SKM-1 (cell line): ENCODE measurements around the gene SETD1B.

ENCODE experiments used
- DNase-seq: peaks from one replicate; lab custom pipeline; 2025; ENCODE audit not compliant: unreplicated experiment; lab: John Stamatoyannopoulos, UW

SETD1B gene

DNA sequence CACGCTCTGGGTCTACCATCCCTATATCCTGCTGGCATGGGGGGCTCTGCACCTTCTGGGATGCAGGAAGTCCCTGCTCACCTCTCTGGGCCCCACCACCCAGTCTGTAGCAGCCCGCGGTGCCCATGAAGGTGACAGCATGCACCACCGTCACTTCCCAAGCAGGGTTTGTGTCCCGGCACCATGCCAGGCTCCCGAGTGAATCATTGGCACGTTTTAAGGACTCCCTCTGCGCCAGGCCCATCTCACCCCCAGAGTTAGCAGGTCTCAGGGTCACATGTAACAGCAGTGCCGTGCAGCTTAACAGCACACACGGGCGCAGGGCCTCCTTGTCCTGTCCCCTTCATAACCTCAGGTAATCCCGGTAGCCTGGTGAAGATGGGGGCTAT is 19.9 kb downstream of the SETD1B start:
- no peak for DNase-seq

DNA sequence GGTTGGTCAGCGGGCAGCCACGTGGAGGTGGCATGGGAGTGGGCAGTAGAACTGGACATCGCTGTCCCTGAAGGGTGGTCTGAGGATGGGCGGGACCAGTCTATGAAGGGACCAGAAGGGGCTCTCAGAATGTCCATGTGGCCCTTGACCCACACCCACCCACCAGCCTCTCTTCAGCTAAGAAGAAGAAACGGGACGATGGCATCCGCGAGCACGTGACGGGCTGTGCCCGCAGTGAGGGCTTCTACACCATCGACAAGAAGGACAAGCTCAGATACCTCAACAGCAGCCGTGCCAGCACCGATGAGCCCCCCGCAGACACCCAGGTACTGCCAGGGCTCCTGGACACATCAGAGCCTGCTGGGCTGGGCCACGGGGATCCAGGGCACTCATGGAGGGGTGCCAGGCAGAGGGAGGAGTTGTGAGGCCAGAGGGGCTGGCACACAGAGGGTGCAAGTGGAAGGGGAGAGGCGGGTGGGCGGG is 21.3 kb downstream of the SETD1B start:
- DNase-seq = no peak

DNA sequence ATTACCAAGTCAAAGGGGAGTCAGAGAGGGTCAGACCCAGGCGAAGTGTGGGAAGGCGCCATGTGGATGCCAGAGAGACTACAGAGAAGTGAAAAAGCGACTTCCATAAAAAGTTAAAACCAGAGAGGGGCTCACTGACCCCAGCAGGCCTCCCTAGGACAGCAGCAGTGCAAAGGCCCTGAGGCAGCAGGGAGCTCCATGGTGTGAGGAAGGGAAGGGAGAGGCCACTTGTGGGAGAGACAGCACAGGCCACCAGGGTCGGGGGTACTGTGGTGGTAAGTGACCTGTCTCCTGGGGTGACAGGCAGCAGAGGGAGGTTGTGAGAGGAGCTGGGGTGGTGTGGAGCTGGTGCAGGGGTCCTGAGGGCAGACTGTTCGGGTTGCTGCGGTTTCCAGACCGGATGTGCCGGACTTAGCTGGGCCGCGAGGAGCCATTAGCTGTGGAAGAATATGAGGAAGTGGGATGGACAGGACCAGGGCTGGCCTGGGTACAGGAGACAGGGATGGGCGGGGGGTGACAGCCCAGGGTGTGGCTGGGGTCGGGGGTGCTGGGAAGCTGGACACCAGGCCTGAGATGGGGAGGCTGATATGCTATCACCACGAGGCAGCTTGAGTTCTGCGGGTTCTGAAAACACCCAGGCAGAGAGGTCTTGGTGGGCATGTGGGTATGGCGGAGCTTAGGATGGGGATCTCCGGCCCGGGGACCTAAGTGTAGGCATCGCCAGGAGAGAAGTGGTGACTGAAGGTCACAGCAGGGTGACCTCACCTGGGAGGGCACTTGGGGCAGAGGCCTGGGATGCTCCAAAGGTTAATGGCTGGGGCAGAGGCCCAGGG is 22.7 kb downstream of the SETD1B start:
- no peak for DNase-seq

DNA sequence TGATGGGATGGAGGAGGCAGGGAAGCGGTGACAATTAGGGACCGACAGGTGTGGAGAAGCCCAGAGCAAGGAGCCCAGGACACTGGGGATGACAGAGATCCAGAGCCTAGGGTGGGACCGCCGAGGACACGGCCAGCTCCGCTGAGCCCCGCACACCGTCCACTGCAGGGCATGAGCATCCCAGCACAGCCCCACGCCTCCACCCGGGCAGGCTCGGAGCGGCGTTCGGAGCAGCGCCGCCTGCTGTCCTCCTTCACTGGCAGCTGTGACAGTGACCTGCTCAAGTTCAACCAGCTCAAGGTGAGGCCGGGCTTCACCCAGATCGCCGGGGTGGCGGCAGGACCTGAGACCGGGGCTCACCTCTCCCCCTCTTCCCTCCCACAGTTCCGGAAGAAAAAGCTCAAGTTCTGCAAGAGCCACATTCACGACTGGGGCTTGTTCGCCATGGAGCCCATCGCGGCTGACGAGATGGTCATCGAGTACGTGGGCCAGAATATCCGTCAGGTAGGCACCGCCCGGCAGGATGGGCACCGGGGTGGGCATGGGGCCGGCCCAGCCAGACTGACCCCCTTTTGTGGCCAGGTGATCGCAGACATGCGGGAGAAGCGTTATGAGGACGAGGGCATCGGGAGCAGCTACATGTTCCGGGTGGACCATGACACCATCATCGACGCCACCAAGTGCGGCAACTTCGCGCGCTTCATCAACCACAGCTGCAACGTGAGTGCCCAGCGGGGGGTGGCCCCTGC is 23.7 kb downstream of the SETD1B start:
- DNase-seq = no peak

DNA sequence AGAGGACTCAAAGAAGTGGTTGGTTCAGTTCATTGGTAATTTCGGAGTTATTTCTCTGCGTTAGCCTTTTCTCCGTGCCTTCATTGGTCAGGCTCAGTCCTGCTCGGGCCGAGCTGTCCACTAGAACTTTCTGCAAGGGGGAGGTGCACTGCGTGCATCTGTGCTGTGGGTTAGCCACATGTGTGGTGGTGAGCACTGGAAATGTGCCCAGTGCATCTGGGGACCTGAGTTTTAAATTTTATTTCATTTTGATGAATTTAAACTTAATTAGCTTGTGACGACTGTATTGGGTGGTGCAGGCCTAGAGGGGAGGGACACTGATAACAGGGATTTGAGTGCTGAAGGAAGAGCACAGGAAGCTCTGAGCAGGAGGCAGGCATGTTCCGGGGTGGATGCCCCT is 24.5 kb downstream of the SETD1B start:
- DNase-seq = no peak

DNA sequence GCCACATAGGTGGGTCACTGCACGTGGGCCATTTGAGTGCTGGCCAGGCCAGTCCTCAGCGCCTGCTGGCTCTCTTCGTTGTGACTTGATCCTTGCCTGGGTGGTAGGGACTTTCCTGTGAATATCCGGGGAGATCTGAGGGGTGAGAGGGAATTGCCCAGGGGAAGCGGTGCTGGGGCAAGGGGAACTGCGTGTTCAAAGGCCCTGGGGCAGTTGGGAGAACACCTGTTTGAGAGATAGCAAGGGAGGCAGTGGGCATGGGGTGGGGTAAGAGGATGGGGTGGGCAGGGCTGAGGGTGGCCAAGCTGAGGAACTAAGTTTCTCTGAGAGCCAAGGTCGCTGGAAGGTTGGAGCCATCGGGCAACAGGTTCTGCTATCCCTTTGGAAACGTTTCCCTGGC is 25.0 kb downstream of the SETD1B start:
- DNase-seq = no peak

DNA sequence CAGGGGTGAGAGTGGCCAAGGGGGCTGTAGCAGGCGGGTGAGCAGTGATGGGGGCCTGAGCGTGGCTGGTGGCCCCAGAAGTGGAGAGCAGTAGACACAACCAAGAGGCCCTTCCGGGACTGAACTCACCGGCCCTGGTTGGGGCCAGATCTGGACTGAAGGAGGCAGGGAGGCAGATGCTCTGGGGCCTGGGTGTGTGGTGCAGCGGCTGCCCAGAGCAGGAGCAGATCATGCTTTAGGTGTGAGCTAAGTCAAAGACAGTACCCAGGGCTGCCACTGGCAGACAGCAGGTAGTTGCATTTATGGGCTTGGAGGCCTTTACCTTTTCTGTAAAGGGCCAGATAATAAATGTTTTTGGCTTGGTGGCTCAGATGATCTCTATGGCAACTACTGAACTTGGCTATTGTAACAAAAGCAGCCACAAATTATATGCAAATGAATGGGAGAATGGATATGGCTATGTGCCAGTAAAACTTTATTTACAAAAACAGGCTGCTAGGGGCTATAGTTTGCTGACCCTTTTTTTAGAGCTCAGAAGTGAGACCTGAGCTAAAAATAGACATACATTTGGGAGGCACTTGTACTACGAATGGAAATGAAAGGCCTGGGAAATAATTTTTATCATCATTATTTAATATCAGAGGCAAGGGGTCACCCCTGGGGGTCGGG is 25.6 kb downstream of the SETD1B start:
- no peak for DNase-seq

DNA sequence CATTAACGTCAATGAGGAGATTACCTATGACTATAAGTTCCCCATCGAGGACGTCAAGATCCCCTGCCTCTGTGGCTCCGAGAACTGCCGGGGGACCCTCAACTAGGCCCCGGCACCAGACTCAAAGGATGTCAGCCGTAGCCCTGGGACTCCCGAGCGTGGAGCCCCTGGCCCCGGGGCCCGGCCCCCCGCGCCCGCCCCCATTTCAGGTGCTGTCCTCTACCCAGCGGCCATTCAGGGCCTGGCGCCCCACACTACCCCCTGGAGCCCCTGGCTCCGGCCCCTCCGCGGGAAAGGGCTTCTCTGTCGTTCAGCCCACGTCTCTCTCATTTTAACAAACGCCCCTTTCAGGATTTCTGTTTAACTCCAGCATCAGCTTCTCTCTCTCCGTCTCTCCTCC is 26.3 kb downstream of the SETD1B start:
- DNase-seq = no peak

DNA sequence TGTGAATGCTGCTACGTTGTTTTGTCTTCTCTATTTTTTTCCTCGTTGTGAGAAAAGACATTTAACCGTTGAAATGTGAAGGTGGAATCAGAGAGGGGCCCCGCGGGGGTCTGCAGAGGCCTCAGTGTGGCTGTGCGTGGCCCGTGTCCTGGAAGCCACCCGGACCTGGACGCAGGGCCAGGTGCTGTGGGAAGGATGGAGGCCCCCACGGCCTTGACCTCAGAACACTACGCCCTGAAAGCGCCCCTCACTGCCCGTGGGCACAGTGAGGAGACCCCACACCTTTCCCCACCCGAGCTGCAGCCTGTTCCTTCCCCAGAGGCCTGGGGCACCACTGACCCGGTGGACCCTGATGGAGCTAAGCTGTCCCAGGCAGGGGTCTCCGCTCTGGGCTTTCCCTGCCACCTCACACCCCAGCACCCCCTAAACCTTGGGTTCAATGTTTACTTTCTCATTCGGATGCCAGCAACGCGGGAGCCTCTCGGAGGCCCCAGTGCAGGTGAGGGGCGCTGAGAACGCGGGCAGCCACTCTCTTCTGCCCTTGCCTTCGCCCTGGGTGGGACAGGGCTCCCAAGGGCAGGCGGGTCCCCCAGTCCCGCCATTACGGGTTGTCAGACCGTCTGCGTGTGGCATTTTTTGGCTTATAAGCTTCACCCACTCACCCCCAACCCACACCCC is 26.9 kb downstream of the SETD1B start:
- DNase-seq = no peak

DNA sequence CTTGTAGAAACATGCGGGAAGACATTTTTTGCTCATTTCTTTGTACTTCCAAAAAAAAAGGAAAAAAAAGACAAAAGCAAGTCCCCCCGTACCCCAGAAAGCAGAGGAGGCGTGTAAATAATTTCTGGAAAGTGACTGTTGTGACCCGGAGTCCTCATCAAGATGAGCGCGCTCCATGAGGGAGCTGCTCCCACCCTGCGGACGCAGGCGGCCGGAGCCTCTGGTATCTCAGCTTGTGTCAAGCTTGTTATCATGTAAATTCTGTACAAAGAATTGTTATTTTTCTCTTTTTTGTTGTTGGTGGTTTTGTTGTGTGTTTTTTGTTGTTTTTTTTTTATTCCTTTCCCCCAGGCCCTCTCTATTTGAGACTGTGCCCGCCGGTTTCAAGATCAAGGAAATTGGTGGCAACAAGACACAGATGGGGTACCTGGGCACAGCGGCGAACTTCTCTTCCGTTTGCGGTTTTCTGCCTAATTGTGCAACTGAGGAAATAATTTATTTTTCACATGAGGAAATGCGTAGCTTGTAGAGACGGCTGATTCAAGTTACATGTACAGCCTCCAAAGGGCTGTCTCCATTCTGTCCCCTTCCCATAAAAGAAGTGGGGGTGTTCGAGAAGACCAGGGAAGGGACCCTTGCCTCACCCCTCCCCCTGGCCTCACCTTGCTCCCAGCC is 27.9 kb downstream of the SETD1B start:
- no peak for DNase-seq

DNA sequence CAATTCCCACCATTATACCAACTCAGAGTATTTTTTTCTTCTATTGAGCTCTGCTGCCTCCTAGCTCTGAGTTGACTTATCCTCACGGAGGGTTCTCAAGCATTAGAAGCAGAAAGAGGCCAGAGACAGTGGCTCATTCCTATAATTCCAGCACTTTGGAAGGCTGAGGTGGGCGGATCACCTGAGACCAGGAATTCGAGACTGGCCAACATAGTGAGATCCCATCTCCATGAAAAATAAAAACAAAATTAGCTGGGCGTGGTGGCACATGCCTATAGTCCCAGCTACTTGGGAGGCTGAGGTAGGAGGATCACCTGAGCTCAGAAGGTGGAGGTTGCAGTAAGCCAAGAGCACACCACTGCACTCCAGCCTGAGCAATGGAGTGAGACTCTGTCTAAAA is 33.9 kb downstream of the SETD1B start:
- DNase-seq = no peak

DNA sequence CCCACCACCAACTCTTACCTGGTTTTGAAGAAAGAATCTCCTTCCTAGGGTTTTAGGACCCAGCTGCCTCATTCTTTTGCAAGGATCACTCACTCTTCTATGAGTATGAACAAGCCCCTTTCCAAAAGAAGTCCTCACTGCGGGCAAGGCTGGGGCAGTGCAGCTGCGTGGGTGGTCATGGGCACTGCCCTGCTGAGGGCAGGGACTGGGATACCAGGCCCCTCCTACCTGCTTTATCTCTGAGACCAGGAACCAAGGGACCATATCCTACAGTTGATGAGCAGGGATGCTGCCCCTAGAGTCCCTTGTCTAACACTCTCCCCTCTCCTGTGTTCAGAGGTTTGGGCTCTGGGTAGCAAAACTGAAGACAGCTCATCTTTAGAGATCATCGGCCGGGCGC is 34.3 kb downstream of the SETD1B start:
- no peak for DNase-seq

DNA sequence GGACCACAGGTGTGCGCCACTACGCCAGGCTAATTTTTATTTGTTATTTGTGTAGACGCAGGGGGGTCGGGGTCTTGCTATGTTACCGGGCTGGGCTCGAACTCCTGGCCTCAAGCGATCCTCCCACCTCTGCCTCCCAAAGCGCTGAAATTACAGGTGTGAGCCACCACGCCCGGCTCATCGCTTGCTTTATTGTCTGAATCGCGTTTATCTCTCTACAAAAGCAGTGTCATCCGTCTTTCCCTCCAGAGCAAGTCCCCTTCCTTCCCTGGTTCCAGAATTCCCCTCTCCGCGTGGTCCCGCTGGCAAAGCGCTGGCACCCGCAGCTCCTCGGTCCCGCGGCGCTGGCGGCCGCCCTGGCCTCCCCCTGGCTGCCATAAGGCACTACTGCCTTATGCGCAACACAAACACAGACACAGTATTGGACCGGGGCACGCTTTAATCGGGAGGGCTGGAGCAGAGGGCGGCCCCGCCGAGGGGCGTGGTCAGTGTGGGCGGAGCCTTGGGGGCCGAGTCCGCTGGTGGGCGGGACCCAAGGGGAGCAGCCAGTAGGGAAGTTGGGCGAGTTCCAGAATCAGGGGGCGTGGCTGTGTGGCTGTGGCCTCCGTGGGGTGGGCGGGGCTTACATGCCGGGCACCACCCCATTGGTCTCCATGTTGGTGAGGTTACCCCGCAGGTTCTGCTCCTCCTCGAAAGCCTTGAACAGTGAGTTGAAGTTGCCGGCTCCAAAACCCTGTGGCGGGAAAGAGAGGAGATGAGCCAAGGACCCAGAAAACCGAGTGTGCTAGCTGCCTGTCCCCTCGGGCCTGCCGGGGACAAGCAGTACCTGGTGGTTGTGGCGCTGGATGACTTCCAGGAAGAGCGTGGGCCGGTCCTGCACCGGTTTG is 35.5 kb downstream of the SETD1B start:
- peak; percentile 71 for DNase-seq

DNA sequence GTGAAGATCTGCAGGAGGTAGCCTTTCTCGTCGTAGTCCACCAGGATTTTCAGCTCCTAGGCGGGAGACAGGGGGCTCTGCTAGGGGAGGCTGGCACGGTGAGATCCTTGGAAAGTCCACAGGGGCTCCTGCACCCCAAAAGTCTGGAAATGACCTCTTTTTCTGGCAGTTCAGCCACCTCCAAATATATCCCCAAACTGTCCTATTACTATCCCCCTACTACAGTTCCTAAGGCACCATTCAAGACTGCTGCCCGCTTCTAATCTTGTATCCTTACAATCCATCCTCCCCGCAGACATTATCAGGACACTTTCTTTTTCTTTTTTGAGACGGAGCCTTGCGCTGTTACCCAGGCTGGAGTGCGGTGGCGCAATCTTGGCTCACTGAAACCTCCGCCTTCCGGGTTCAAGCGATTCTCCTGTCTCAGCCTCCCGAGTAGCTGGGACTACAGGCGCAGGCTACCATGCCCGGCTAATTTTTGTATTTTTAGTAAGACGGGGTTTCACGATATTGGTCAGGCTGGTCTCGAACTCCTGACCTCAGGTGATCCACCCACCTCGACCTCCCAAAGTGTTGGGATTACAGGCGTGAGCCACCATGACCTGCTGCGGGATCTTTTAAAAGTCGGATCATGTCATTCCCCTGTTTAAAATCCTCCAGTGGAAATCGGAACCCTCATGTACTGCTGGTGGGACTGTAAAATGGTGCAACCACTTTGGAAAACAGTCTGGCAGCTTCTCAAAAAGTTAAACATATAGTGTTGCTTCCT is 36.4 kb downstream of the SETD1B start:
- DNase-seq = no peak

DNA sequence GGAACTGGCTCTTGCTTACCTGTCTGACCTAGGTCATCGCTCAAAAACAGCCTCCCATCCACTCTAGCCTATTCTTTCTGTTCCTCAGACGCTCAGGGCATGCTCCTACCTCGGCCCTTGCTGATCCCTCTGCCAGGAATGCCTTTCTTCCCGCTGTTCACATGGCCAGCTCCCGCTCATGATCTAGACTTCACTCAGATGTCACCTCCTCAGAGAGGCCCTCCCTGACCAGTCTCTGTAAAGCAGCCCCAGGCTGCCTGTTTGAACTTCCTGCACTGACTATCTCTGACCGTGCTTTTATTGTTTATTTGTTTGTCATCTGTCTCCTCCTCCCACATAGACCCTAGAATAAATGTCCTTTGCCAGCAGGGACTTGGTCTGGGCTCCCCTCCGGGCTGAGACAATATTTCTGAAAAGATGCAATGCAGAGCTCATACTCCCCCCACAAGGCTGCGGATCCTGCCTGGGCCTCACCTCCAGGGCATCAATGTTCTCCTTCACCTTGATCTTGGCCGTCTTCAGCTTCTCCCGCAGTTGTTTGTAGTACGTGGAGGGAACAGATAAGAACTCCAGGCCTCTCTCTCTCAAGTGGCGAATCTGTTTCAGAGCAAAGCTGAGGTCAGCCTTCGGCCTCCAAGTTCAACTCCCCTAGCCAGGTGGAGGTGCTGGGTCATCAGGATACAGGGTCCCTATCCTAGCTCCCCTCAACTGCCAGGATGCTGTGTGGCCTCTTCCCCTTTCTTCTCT is 39.6 kb downstream of the SETD1B start:
- no peak for DNase-seq

DNA sequence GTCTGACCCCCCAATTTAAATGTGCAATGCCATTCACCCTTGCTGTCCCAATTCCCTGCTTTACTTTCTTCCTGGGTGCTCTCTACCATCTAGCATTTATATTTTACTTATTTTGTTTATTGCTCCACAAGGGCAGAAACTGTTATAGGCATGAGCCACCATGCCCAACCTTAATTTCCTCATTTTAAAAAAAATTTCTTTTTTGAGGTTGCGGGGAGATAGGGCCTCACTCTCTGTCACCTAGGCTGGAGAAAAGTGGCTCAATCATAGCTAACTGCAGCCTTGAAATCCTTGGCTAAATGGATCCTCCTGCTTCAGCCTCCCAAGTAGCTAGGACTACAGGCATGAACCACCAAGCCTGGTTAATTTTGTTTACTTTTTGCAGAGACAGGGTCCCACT is 41.9 kb downstream of the SETD1B start:
- no peak for DNase-seq

DNA sequence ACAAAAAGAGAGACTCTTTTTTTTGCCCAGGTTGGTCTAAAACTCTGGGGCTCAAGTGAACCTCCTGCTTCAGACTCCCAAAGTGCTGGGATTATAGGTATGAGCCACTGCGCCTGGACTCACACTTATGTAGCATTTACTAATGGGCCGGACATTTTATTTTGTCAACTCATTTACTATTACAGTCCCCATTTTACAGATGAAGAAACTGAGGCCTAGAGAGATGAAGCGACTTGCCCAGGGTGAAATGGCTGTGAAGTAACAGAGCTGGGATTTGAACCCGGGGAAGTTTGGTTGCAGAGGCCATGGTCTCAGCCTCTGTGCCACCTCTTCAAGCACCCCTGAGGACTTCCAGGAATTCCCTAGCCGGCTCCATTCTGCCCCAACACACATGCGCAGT is 45.4 kb downstream of the SETD1B start:
- no peak for DNase-seq

DNA sequence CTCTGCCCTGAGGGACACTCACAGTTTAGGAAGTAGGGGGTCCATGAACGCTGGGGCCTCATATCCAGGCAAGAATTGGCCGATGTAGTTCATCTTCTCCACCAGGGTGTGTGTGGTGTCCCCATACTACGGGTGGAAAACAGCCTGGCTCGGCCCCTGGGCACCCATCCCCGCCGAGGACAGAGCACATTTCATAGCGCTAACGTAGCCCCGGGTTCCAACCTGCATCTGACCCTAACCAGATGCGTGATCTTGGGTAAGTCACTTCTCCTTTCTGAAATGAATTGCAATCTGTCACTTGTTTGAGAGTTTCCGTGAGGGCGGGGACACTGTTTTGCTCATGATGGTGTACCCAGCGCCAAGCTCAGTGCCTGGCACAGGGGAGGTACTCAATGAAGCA is 45.9 kb downstream of the SETD1B start:
- DNase-seq = peak; percentile 36
